ENCODE results near the gene TANC1.

DNA sequence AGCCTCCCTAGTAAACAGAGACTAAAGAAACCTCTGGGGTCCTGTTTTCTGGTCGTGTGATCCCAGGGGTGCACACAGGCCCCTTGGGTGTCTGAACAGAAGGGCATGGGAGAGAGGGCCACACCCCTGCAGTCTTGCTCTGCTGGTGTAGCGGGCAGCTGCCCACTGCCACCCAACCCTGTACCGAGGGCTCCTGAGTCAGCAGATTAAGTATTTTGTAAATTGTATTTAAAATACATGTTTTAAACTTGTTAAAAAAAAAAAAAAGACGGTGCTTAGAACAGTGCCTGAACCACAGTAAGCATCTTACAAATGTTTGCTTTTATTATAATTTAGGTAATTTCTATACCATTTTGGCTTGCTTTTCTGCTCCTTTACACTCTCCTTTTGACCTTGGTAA is 113.7 kb downstream of the TANC1 start:
- TF ChIP-seq, protein P1, sequence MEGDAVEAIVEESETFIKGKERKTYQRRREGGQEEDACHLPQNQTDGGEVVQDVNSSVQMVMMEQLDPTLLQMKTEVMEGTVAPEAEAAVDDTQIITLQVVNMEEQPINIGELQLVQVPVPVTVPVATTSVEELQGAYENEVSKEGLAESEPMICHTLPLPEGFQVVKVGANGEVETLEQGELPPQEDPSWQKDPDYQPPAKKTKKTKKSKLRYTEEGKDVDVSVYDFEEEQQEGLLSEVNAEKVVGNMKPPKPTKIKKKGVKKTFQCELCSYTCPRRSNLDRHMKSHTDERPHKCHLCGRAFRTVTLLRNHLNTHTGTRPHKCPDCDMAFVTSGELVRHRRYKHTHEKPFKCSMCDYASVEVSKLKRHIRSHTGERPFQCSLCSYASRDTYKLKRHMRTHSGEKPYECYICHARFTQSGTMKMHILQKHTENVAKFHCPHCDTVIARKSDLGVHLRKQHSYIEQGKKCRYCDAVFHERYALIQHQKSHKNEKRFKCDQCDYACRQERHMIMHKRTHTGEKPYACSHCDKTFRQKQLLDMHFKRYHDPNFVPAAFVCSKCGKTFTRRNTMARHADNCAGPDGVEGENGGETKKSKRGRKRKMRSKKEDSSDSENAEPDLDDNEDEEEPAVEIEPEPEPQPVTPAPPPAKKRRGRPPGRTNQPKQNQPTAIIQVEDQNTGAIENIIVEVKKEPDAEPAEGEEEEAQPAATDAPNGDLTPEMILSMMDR (conservative IDR thresholded peaks at IDR 0.05; ENCODE audit: low read length): no peak
- no peak for TF ChIP-seq EZH2phosphoT487 (IDR thresholded peaks at IDR 0.05; ENCODE audit: borderline replicate concordance)
